HG02642 (cell line): Measurements from ENCODE around the gene ZBTB12.

Experiments used
- ATAC-seq: cut with Tn5 transposase; IDR thresholded peaks from one replicate; pipeline ENCODE4 v1.9.1; 2021; ENCODE audit warnings: mild to moderate bottlenecking; ENCODE audit not compliant: unreplicated experiment, poor library complexity

The ZBTB12 gene

GRCh38 chr6:31898383-31899011, 3.4 kb downstream of the ZBTB12 start:
- ATAC-seq, result no peak

- peak; percentile 56 for ATAC-seq
Measured at GRCh38 chr6:31897612-31898382, 4.1 kb downstream of the ZBTB12 start, which contains the start of gene EHMT2. Gene EHMT2, minus strand, starts transcription at chr6:31897698. Its CDS starts 21 bp downstream, at chr6:31897677.

GRCh38 chr6:31896856-31897611, 4.9 kb downstream of the ZBTB12 start:
- ATAC-seq, result no peak

DNA sequence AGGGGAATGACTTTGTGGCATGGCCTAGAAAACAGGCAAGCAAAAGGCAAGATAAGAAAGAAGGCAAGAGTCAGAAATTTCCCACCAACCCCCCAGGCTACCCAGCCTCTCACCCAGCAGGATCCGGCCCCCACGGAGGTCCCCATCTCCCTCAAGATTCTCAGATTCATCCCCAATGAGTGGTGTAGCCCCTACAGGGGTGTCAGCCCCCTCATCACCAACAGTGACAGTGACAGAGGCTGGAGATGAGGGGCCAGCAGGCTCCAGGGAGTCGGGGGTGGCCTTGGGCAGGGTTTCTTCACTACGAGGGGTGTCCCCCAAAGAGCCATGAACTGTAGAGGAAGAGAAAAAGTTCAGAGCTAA, 5.4 kb downstream of the ZBTB12 start:
- no peak for ATAC-seq

GRCh38 chr6:31892821-31893220, 9.1 kb downstream of the ZBTB12 start:
- no peak for ATAC-seq

DNA sequence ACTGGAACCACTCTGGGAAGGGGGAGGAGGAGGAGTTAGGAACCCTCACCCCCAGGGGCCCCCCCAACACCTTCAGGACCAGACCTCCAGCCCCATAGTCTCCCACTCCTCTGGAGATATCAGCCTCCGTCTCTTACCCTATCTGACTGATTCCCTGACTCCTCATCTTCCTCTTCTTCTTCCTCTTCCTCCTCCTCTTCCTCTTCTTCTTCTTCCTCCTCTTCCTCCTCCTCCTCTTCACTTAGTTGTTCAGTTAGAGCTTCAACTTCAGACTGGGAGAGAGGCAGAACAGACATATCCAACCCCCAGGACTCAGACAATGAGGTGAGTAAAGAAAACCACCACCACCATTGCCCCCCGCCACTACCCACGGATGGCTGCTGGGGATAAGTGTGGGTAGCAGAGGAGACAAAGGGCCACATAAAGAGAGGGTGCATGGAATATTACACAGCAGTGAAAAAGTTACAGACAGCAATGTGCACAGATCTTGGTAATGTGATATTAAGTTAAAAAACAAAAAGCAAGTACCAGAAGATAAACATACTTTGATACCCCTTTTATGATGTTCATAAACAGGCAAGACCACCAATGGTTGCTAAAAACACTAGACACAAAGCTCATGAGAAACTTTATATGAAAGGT, 12.4 kb downstream of the ZBTB12 start:
- no peak for ATAC-seq

DNA sequence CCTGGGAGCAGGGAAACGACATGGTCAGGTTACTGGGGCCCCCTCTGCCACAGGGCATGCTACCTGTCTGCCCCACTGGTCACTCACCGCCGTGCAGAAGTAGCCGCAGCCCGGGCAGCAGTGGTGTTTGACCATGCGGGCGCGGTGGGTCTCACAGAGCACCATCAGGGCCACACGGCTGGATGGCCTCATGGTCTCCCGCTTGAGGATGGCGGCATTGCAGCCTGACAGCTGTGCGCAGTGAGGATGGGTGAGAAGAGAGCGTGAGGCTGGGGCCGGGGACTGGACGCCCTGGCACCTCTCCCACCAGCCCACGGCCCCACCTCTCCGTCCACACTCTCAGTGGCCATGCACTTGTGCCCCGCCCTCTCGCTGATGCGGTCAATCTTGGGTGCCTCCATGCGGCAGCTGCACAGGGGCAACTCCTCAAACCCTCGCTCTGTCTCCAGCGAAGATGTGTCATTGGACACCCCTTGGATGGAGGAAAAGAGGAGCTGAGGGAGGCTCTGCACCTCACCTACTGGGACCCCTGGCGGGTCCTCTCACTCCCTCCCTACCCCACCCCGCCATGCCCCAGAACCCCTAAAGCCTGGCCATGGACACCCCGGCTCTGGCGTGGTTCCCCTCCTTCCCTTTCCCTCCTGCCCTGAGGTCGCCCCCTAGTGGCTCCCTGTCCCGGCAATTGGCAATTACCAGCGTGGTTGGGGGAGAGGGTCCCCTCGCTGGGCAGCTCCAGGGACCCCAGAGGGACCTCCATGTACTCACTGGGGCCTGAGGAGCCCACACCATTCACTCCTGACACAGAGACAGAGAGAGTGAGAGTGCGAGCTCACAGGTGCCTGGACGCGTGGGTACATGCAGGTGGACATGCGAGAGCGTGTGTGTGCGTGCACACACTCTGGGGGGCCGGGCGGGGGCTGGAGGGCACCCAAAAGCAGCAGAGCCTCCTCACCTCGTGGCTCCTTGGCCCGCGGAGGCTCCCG, 13.3 kb downstream of the ZBTB12 start:
- ATAC-seq, result no peak

- no peak for ATAC-seq
Measured at GRCh38 chr6:31887173-31888007, 14.5 kb downstream of the ZBTB12 start.

GRCh38 chr6:31886541-31886991, 15.3 kb downstream of the ZBTB12 start:
- ATAC-seq, result no peak

GRCh38 chr6:31884528-31885035, 17.3 kb downstream of the ZBTB12 start:
- no peak for ATAC-seq

DNA sequence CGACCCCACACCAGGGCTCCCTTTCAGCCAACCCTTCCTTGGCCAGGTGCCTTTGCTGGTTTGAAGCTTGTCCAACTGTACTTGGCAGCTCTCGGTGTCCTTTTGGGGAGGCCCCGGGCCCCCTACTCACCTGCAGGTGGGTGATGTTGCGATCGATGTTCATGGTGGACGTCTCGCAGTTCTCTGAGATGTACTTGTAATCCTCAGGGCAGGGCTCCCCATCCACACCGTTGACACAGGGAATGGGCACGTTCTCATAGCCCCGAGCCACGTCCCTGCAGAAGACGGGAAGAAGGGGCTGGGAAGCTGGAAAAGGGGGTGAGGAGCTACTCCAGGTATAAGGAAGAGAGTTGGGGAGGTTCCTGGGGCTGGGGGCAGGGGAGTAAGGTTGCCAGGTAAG, 18.2 kb downstream of the ZBTB12 start:
- no peak for ATAC-seq

GRCh38 chr6:31882344-31882743, 19.5 kb downstream of the ZBTB12 start:
- ATAC-seq, result no peak

DNA sequence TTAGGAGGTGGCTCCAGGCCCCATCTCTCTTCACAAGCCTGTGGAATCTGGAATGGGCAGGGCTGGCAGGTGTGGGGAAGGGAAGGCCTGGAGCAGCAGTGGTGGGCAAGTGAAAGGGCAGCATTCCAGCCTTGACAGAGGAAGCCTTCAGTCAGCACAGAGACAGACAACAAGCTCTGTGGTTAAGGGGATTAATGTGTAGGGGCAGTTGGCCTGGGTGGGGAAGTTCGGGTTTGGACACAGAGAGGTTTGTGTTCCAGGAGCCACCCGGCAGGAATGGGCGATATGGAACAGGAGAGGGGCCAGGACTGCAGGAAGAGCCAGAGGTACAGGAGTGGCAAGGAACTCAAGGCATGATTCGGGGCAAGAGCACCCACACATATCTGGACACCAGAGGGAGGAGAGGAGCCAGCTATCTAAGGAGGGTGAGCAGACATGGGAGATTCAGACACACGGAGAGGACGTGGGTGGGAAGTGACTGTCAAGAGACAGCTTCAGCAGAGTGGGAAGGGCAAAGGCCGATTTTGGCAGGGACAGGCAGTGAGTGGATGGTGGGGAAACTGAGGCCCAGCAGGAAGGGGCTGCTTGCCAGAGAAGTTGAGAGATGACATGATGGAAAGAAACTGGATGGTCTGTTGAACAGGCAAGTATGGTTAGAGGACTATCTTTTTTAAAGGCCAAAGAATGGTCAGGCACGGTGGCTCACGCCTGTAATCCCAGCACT, 20.6 kb downstream of the ZBTB12 start:
- no peak for ATAC-seq

DNA sequence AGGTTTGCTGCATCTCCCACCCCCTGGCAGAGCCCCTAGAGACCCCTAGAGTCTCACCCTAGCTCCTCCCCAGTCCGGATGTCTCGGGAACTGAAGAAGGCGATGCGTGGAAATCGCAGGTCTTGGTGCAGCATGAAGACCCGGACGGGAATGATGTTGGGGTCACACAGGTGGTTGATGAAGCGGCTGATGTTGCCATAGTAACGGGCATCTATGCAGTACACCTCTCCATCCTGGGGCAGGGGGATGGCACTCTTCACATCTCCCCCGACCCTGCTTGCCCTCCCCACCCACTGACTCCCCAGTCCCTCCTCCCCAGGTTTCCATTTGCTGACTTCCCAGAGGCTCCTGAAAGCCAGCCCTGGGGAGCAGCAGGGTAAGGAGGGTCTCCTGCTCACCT, 21.3 kb downstream of the ZBTB12 start:
- no peak for ATAC-seq

GRCh38 chr6:31879901-31880300, 22.0 kb downstream of the ZBTB12 start:
- ATAC-seq, result no peak

DNA sequence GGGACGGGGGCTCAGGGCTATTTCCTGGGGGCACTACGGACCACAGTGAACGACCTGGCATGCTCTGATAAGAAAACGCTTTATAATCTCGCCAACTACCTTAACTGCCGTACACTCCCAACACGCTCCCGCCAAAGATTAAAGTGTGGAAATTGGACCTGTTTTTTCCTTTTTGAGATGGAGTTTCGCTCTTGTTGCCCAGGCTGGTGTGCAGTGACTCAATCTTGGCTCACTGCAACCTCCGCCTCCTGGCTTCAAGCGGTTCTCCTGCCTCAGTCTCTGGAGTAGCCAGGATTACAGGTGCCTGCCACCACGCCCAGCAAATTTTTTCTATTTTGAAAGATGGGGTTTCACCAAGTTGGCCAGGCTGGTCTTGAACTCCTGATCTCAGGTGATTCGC, 22.7 kb downstream of the ZBTB12 start:
- ATAC-seq, result no peak

- ATAC-seq, result no peak
Measured at GRCh38 chr6:31878726-31879125, 23.2 kb downstream of the ZBTB12 start, which contains the start of gene SLC44A4. Gene SLC44A4, minus strand, starts transcription at chr6:31878997. Its CDS starts 17 bp downstream, at chr6:31878980.

- no peak for ATAC-seq
Measured at GRCh38 chr6:31878222-31878621, 23.7 kb downstream of the ZBTB12 start.
